ENCODE data around the gene IDUA.

GRCh38 chr4:945274-946102 is 41.4 kb upstream of the IDUA start:
- TF ChIP-seq SPI1 (IDR thresholded peaks at IDR 0.05; ENCODE audit: low read depth, low read length) (no peak), POU2F2 (IDR thresholded peaks at IDR 0.05; ENCODE audit: low read depth, low read length) (no peak), POLR2AphosphoS5 (IDR thresholded peaks at IDR 0.05; ENCODE audit: low read depth, low read length) (no peak), TAF1 (IDR thresholded peaks at IDR 0.05; ENCODE audit: low read depth, low read length) (no peak), POLR2A (IDR thresholded peaks at IDR 0.05; ENCODE audit: low read depth, low read length) (no peak)

All from GM12891 (cell line).